ENCODE results near the gene F7.

DNA sequence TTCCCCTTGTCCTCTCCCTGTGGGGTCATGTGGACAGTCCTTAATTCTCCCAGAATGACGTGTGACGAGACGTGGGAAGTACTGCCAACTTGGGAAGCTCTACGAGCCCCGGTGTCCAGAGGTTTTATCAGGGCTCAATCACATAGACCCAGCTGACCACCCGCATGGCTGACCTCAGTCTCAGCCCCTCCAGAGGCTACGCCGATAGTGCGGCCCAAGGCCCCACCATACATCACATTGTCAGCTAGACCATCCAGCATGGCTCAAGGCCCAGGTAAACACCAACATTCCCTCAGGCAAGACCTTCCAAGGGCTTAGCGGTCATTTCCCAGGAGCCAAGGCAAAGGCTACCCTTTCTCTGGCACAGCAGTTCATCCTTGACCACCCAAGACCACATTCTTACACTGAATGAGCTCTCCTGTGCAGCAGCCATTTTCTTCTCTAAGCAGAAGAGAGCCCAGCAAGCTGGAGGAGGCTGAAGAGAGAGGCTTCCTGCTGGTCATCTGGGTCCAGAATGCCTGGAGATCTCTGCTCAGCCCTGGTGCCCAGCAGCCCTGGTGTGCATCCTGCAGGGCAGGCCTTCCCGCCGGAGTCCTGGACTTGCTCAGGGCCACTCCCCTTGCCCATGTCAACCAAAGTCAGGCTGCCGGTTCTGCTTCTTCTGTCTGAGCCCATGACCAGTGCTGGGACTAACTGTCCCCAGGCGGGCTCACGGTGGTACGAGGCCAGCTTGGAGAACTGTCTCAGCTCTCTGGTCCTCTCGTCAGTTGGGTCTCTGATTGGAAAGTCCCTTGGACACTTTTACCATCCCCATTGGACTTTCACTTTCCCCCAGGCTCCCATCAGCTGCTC lies 9.1 kb downstream of the F7 start:
- TF ChIP-seq, protein P1, sequence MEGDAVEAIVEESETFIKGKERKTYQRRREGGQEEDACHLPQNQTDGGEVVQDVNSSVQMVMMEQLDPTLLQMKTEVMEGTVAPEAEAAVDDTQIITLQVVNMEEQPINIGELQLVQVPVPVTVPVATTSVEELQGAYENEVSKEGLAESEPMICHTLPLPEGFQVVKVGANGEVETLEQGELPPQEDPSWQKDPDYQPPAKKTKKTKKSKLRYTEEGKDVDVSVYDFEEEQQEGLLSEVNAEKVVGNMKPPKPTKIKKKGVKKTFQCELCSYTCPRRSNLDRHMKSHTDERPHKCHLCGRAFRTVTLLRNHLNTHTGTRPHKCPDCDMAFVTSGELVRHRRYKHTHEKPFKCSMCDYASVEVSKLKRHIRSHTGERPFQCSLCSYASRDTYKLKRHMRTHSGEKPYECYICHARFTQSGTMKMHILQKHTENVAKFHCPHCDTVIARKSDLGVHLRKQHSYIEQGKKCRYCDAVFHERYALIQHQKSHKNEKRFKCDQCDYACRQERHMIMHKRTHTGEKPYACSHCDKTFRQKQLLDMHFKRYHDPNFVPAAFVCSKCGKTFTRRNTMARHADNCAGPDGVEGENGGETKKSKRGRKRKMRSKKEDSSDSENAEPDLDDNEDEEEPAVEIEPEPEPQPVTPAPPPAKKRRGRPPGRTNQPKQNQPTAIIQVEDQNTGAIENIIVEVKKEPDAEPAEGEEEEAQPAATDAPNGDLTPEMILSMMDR (IDR thresholded peaks at IDR 0.05; ENCODE audit: extremely low read depth in 1 of 2, insufficient read depth in 1 of 2, low read depth in 1 of 2, low read length in 2 of 2), result no peak
- TF ChIP-seq POLR2A (IDR thresholded peaks at IDR 0.05; ENCODE audit: low read depth, low read length), result no peak
- TF ChIP-seq EZH2 (IDR thresholded peaks at IDR 0.05; ENCODE audit: borderline replicate concordance, low read depth, low read length, severe bottlenecking), result no peak
- no peak for TF ChIP-seq POLR2AphosphoS5 (IDR thresholded peaks at IDR 0.05; ENCODE audit: insufficient read depth, low read depth, low read length)
